Memory B cell (primary cell): ENCODE data around the gene POP4.

Experiments used
- ATAC-seq: fragments of 150-1000 bp; cut with Tn5 transposase; 2 replicates; pipeline ENCODE4 v1.10.0; 2021; ENCODE audit warnings: low read depth, mild to moderate bottlenecking, moderate library complexity
- DNase-seq, 2 donors: peaks; one replicate each; pipeline ENCODE4 v3.0.0; 2022; ENCODE audit warnings: low spot score in 2 of 2
- H3K27ac Mint-ChIP-seq: one replicate; pipeline ENCODE4 v1.8.0; 2022; ENCODE audit warnings: mild to moderate bottlenecking, moderate library complexity, mixed read lengths
- H3K27me3 Mint-ChIP-seq: one replicate; pipeline ENCODE4 v1.8.0; 2022; ENCODE audit warnings: mixed read lengths
- H3K36me3 Mint-ChIP-seq: one replicate; pipeline ENCODE4 v1.8.0; 2022; ENCODE audit warnings: mild to moderate bottlenecking, mixed read lengths
- H3K4me1 Mint-ChIP-seq: one replicate; pipeline ENCODE4 v1.8.0; 2022; ENCODE audit warnings: mixed read lengths
- H3K4me3 Mint-ChIP-seq: one replicate; pipeline ENCODE4 v1.8.0; 2022; ENCODE audit warnings: mild to moderate bottlenecking, moderate library complexity, mixed read lengths
- H3K9me3 Mint-ChIP-seq: one replicate; pipeline ENCODE4 v1.8.0; 2022; ENCODE audit warnings: mixed read lengths

Gene POP4

GRCh38 chr19:29612121-29612520 is 6.0 kb downstream of the POP4 start:
- no peaks in the 10 kb centered on the region for H3K9me3 Mint-ChIP-seq
- H3K4me1 Mint-ChIP-seq, result peaks cover 12% of the 10 kb centered on the region
- H3K4me3 Mint-ChIP-seq, result no peak overlapping the region
- H3K36me3 Mint-ChIP-seq, result peaks cover 27% of the 10 kb centered on the region
- H3K27me3 Mint-ChIP-seq, result no peaks in the 10 kb centered on the region
- H3K27ac Mint-ChIP-seq, result peak overlapping the region; percentile 96
- ATAC-seq (no peak), DNase-seq (no peak)

DNA sequence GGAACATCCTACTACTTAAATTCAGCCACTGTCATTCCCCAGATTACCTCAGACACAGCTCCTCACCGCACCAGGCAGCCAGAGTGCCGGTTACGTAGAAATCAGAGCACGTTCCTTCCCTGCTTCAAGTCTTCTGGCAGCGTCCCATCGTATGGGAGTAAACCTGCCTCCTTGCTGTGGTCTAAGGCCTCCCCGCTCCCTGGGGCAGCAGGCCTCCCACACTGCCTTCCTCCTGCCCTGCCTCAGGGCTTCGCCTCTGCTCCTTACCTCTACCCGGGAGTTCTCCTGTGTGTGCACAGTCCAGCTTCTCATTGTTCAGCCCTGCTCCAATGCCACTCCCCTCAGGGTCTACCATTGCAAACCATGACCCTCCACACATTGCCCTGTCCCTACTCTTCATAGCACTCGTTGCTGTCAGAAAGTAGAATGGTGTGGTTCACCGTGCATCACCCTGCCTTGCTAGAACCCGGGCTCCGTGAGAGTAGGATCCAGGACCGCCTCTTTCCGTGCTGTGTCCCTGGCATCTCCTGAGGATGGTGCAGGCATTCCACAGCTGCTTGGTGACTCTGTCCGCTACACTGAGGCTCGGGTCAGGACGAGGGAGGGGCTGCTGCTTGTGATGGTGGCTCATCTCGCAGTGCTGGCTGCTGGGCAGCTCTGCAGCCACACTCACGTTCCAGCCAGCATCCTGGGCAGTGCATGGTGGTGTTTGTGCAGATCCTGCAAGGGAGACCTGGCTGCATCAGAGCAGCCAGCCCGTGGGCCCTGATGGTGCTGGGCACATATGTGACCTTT is 6.9 kb downstream of the POP4 start:
- H3K4me1 Mint-ChIP-seq, result peaks cover 12% of the 10 kb centered on the region
- peaks cover 27% of the 10 kb centered on the region for H3K36me3 Mint-ChIP-seq
- H3K27me3 Mint-ChIP-seq, result no peaks in the 10 kb centered on the region
- ATAC-seq, result no peak
- peak overlapping the region; percentile 89 for H3K27ac Mint-ChIP-seq
- DNase-seq, result no peak
- no peak overlapping the region for H3K4me3 Mint-ChIP-seq
- H3K9me3 Mint-ChIP-seq, result no peaks in the 10 kb centered on the region

DNA sequence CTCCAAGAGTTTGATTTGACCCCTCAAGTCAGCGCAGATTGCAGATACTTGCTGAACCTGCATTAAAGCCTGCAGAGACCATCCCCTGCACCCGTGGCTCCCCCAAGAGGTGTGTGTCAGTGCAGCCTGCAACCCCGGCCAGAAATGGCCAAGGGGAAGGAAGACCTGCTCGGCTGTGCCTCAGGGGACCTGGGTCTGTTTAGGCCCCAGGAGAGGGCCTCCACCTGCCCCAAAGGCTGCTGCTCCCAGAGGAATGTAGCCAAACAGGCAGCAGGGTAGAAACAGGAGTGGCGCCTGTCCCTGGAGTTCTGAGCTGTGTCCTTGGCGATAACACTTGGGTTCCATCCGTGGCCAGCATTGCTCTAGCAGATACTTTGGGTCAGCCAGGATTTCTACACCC is 8.0 kb downstream of the POP4 start:
- peaks cover 27% of the 10 kb centered on the region for H3K36me3 Mint-ChIP-seq
- H3K4me3 Mint-ChIP-seq, result no peak overlapping the region
- H3K4me1 Mint-ChIP-seq, result peaks cover 12% of the 10 kb centered on the region
- DNase-seq (no peak), ATAC-seq (no peak)
- no peaks in the 10 kb centered on the region for H3K9me3 Mint-ChIP-seq
- H3K27me3 Mint-ChIP-seq, result no peaks in the 10 kb centered on the region
- H3K27ac Mint-ChIP-seq, result no peak overlapping the region

DNA sequence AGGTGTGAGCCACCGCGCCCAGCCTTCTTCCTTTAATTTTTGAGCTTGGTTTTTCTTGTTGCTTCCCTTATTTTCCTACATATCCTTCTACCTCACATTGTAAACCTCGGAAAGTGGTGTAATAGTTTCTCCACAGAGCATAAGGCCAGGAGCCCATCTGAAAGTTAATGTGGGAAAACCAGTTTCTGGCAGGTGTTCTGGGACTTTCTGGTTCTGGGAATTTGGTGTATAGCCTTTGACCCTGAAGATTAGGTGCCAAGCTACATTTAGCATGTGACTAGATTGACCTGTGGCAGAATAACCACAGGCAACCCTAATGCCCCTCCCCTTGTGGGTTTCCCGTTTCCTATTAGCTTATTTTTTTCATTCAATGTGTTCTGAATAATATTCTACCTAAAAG is 8.7 kb downstream of the POP4 start:
- DNase-seq, result no peak
- Mint-ChIP-seq H3K27ac (no peak overlapping the region), H3K27me3 (no peaks in the 10 kb centered on the region), H3K4me1 (peaks cover 12% of the 10 kb centered on the region), H3K36me3 (peaks cover 25% of the 10 kb centered on the region), H3K4me3 (no peak overlapping the region), H3K9me3 (no peaks in the 10 kb centered on the region)
- ATAC-seq, result no peak

- Mint-ChIP-seq H3K27me3 (no peaks in the 10 kb centered on the region), H3K4me3 (no peak overlapping the region), H3K27ac (no peak overlapping the region), H3K4me1 (peaks cover 7% of the 10 kb centered on the region), H3K9me3 (no peaks in the 10 kb centered on the region), H3K36me3 (peaks cover 25% of the 10 kb centered on the region)
- DNase-seq (no peak), ATAC-seq (no peak)
These were observed 9.9 kb downstream of the POP4 start for GRCh38 chr19:29615891-29616425.

DNA sequence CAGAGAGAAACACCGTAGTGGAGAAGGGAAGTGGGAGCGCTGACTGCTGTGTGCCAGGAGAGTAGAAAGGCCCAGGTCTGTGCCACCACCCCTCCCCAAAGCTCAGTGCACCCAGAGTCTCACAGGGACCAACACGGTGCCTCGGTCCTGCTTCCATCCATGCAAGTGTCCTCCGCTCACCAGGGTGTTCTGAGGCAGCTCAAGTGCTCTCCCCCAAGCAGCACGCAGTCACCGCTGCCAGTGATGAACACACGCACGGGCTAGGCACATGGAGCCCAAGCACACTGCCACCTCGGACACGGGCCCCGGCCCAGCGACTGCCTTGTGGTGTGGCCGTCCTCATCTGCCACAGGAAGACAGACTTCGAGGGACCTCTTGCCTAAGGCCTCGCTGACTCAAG is 10.5 kb downstream of the POP4 start:
- DNase-seq, result no peak
- peaks cover 7% of the 10 kb centered on the region for H3K4me1 Mint-ChIP-seq
- H3K9me3 Mint-ChIP-seq, result no peaks in the 10 kb centered on the region
- H3K4me3 Mint-ChIP-seq, result no peak overlapping the region
- no peak overlapping the region for H3K27ac Mint-ChIP-seq
- peaks cover 3% of the 10 kb centered on the region for H3K27me3 Mint-ChIP-seq
- no peak for ATAC-seq
- peaks cover 25% of the 10 kb centered on the region for H3K36me3 Mint-ChIP-seq

GRCh38 chr19:29617366-29618266 is 11.5 kb downstream of the POP4 start:
- H3K4me1 Mint-ChIP-seq, result peaks cover 17% of the 10 kb centered on the region
- DNase-seq (no peak), ATAC-seq (no peak)
- peaks cover 7% of the 10 kb centered on the region for H3K27me3 Mint-ChIP-seq
- H3K27ac Mint-ChIP-seq, result peak overlapping the region; percentile 71
- no peaks in the 10 kb centered on the region for H3K9me3 Mint-ChIP-seq
- no peak overlapping the region for H3K4me3 Mint-ChIP-seq
- peaks cover 19% of the 10 kb centered on the region for H3K36me3 Mint-ChIP-seq

GRCh38 chr19:29618434-29618833 is 12.4 kb downstream of the POP4 start:
- Mint-ChIP-seq H3K36me3 (peaks cover 13% of the 10 kb centered on the region), H3K4me3 (no peak overlapping the region), H3K27ac (peak overlapping the region; percentile 65), H3K9me3 (no peaks in the 10 kb centered on the region), H3K4me1 (peaks cover 16% of the 10 kb centered on the region), H3K27me3 (peaks cover 10% of the 10 kb centered on the region)
- DNase-seq (no peak), ATAC-seq (no peak)

DNA sequence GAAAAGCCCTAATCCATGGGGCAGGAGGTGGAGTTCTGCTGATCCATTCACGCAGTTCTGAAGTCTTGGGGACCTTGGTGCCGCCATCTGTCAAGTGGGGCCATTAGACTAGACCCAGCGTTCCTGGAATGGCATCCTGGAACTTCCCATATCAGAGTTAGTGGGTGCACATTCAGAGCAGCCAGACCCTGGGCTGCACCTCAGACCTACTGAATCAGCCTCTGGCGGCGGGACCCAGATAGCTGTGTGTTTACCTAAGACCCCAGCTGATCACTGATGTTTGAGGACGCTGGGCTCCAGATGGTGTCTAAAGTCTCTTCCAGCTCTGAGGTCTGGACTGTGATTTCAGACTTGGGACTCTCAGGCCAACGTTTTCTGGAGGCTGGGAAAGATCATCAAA is 12.8 kb downstream of the POP4 start:
- Mint-ChIP-seq H3K27ac (peak overlapping the region; percentile 65), H3K9me3 (no peaks in the 10 kb centered on the region), H3K4me3 (no peak overlapping the region), H3K36me3 (peaks cover 13% of the 10 kb centered on the region), H3K4me1 (peaks cover 16% of the 10 kb centered on the region), H3K27me3 (peaks cover 14% of the 10 kb centered on the region)
- ATAC-seq, result no peak
- no peak for DNase-seq

GRCh38 chr19:29620931-29621351 is 14.9 kb downstream of the POP4 start:
- DNase-seq, result no peak
- H3K27ac Mint-ChIP-seq, result no peak overlapping the region
- H3K4me1 Mint-ChIP-seq, result peaks cover 16% of the 10 kb centered on the region
- no peaks in the 10 kb centered on the region for H3K9me3 Mint-ChIP-seq
- H3K36me3 Mint-ChIP-seq, result peaks cover 4% of the 10 kb centered on the region
- H3K4me3 Mint-ChIP-seq, result no peak overlapping the region
- ATAC-seq, result no peak
- H3K27me3 Mint-ChIP-seq, result peaks cover 17% of the 10 kb centered on the region

DNA sequence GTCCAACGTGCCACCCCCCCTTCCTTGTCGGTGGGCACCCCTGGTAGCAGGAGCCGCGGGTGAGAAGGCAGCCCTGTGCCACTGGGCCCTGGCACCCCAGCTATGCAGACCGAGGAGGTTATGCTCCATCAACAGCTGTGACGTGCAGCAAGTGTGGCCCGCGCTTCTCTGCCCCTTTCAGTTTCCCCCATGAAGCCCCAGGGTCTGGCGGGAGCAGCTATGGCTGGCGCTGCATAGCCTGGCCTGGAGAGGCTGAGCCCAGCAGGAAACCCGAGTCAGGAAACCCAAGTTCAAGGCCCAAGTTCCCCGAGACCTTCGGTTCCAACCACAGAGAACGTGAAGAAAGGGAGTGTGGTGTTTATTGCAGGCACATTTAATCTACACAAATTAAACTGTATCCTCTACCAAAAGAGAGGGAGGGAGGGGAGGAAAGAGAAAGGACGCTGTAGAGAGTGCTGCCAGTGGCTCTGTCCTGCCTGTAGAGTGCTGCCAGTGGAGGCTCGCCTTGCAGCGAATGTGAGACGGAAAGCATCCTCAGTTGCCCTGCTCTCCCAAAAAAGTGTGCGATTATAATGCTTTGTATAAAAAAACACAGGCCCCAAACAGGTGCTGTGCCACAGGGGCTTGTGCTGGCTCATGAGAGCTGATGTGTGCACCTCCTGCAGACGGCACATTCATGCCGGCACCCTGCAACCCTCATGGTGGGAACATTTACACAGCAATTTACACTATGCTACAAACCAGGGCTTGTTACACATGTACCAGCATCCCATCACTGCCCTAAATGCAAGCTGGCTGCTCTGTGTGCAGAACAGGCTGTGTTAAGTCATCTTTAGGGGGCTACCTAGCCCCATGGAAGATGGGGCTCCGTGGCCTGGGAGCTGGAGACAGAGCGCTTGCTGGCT is 16.3 kb downstream of the POP4 start:
- ATAC-seq (peak; percentile 91), DNase-seq (no peak)
- Mint-ChIP-seq H3K4me1 (peaks cover 16% of the 10 kb centered on the region), H3K9me3 (no peaks in the 10 kb centered on the region), H3K27ac (no peak overlapping the region), H3K4me3 (peak overlapping the region; percentile 19), H3K27me3 (peaks cover 17% of the 10 kb centered on the region), H3K36me3 (no peaks in the 10 kb centered on the region)

DNA sequence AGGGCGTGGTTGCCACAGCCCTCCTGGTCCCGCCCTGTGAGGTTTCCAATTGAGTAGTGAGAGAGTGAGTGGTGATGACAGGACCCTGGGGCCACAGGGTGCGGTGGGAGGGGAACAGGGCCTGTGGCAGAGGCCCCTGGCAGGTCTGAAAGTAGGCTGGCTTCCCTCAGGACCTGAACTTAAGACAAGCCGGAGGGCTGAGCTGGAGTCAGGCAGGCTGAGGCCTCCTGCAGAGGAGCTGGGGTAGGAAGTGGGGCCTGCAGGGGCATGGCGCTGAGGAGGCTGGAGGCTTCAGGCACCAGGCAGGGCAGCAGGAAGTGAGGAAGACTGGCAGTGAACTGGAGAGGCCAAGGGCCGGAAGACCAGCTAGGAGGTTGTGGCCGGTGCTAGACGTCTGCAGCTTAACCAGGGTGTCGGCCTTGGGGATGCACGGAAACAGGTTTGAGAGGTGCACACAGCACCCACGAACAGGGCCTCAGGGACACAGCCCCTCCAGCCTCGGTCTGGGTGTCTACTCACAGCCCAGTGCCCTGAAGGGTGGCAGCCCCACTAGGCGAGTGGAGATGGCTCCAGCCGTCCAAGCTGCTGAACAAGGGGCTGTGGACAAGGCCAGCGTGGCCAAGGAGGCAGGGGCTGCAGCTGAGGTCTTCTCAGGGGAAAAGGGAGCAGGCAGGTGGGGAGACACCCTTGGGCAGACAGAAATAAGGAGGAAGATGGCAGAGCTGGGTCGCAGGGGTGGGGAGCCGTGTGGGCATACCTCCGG is 17.8 kb downstream of the POP4 start:
- no peak overlapping the region for H3K4me3 Mint-ChIP-seq
- DNase-seq (no peak), ATAC-seq (no peak)
- no peak overlapping the region for H3K27ac Mint-ChIP-seq
- H3K36me3 Mint-ChIP-seq, result no peaks in the 10 kb centered on the region
- H3K4me1 Mint-ChIP-seq, result peaks cover 16% of the 10 kb centered on the region
- peaks cover 17% of the 10 kb centered on the region for H3K27me3 Mint-ChIP-seq
- H3K9me3 Mint-ChIP-seq, result no peaks in the 10 kb centered on the region
